Aorta (tissue), 5 donors: Measurements from ENCODE around the gene INO80B. TPM values are rescaled to one million over a fixed set of nuclear protein-coding genes. Genes with fewer than 3 reads are reported as not detected.
"Not testable (repeated sequence)": the region's sequence is repeated elsewhere in the genome, so short reads cannot be mapped to it uniquely, and the experiment has no call there.

ENCODE experiments used
- ATAC-seq: fragments of 200-7000 bp; cut with Tn5 transposase; one replicate; pipeline ENCODE4 v1.9.1; 2022; ENCODE audit warnings: moderate library complexity; ENCODE audit not compliant: low FRiP score
- DNase-seq, 2 donors: peaks; one replicate each; pipeline ENCODE4 v3.0.0-alpha.2; 2020
- H3K27ac ChIP-seq, 2 donors: one replicate each; pipeline ENCODE4 v1.5.1; 2013; ENCODE audit warnings: low read length in 2 of 2, mild to moderate bottlenecking in 2 of 2, moderate library complexity in 2 of 2, control low read depth in 1 of 2, inconsistent platforms in 1 of 2, low read depth in 1 of 2
- H3K27me3 ChIP-seq, 2 donors: one replicate each; pipeline ENCODE4 v1.6.1; 2013; ENCODE audit warnings: control low read depth in 1 of 2, low read length in 1 of 2, mild to moderate bottlenecking in 1 of 2, moderate library complexity in 1 of 2; ENCODE audit not compliant: insufficient read depth in 2 of 2, control insufficient read depth in 1 of 2
- H3K36me3 ChIP-seq, 2 donors: one replicate each; pipeline ENCODE4 v1.6.1; 2013; ENCODE audit warnings: control low read depth in 1 of 2, low read length in 1 of 2, mild to moderate bottlenecking in 1 of 2; ENCODE audit not compliant: insufficient read depth in 2 of 2, control insufficient read depth in 1 of 2
- H3K4me1 ChIP-seq, 2 donors: one replicate each; pipeline ENCODE4 v1.6.1; 2013; ENCODE audit warnings: low read length in 2 of 2, control low read depth in 1 of 2, mild to moderate bottlenecking in 1 of 2, moderate library complexity in 1 of 2; ENCODE audit not compliant: insufficient read depth in 2 of 2, control insufficient read depth in 1 of 2
- H3K4me3 ChIP-seq, 2 donors: one replicate each; pipeline ENCODE4 v1.5.1; 2013; ENCODE audit warnings: low read length in 2 of 2, control low read depth in 1 of 2, mild to moderate bottlenecking in 1 of 2
- H3K9me3 ChIP-seq: one replicate; pipeline ENCODE4 v1.6.1; 2013; ENCODE audit warnings: mild to moderate bottlenecking, low read length; ENCODE audit not compliant: control insufficient read depth
- WGBS, 2 donors: extraction: QIAGEN DNeasy Blood & Tissue Kit; methylation state at CpG; one replicate each; pipeline ENCODE4 v1.1.7; 2013; 5-methylcytosine and 5-hydroxymethylcytosine counted together
- intact Hi-C, 2 donors: fragments of 100-400 bp; cut with DNase I; formaldehyde crosslinking; loops; one replicate each; pipeline versions ENCODE4 v1.14.2 to v1.15.0; 2022
- polyA plus RNA-seq, 2 donors: library from polyadenylated mRNA; stranded (reverse); fragments of 200-250 nt; gene quantifications; one replicate each; pipeline ENCODE4 v1.2.3, GENCODE V29; 2013
- total RNA-seq, 2 donors: library from RNA; stranded (reverse); fragmentation: NEBNext Ultra II Directional; extraction: Animal tissue kit (Norgen Biotek cat#: 25700); gene quantifications; one replicate each; pipeline ENCODE4 v1.2.1, GENCODE V29; 2021
- donor health status: healthy with polysubstance abuse.
- donor health status: Bipolar disorder and iron deficiency.
- donor health status: DM: no; HTN: no; CAD: no.
- donor health status: DM: no; HTN: no; CAD: no.
- donor health status: DM: yes; HTN: yes; CAD: no.

INO80B gene
- total and polyA plus RNA-seq, 4 donors = 18.2 to 60.9 (median 33.8) TPM

GRCh38 chr2:74481961-74482800, 27.3 kb downstream of the INO80B start:
- peak overlapping the region; percentile 50 to 62 for H3K4me3 ChIP-seq
- 1% methylated on average over 75 to 80 of the region's 80 CpGs for WGBS, 2 donors
- intact Hi-C loops = loop anchor here (2.0 kb wide), 1 partner anchor 27 kb away; the partner anchor contains the start of gene INO80B (in 2 of the 2)
- H3K36me3 ChIP-seq = no peaks in the 10 kb centered on the region
- peaks cover 0 to 3% of the 10 kb centered on the region in 2 donors for H3K4me1 ChIP-seq
- no peaks in the 10 kb centered on the region for H3K27me3 ChIP-seq
- H3K9me3 ChIP-seq = no peaks in the 10 kb centered on the region
- peak overlapping the region in 1 of 2 donors; percentile 53 for H3K27ac ChIP-seq
- DNase-seq = peak; percentile 83 to 87
- peak; percentile 83 for ATAC-seq

DNA sequence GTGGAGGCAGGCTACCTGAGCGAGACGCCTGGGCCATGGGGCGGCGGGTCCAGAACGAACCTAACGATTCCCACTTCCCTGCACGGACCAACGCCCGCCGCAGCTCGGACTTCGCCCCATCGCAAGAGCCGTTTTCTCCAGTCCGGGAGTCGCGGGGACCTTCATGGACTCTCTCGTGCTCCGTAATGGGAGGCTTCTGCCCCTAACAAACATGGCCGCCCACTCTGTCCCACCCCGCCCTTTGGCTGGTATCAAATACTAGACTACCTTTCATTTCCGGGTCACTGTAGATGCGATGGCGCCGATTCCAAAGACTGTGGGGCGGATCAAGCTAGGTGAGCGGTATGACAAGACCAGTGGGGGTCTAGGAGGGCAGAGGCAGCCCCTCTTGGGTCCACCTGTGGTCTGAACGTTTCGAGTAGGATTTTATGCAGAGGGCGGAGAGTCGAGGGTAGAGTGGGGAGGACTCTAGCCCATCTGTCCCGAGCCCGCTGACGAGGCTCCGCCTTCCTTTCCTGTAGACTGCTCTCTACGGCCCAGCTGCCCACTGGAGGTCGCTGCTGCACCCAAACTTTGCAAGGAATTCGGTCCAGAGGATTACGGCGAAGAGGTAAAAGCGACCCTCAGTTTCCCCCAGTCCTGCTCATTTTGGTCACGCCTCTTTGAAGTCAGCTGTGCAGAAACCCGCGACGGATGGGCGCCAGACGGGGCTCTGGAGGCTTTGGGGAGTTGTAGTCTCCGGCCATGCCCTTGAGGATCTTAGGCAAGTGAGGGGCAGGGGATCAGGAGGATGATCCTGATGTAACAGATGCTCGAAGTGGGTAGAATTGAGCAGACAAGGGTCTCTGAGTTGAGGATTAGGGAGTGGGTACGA, 28.2 kb downstream of the INO80B start, which contains the start of the genes CCDC142 and TTC31:
Gene CCDC142, minus strand, starts transcription at position 198 of the 874 bp plus-strand sequence. Its CDS starts 161 bp downstream, at position 37.
Gene TTC31, plus strand, starts transcription at position 281 of the 874 bp plus-strand sequence. Its CDS starts 15 bp downstream, at position 296.
- intact Hi-C loops = loop anchor here (1.0 to 2.0 kb wide), 4 partner anchors 28 to 105 kb away; partner anchors contain the start of genes INO80B (in 2 of the 2), AUP1 (in 1 of the 2) and HTRA2 (in 1 of the 2)
- Histone ChIP-seq H3K9me3 (no peaks in the 10 kb centered on the region), H3K4me1 (peaks cover 0 to 3% of the 10 kb centered on the region in 2 donors), H3K27me3 (no peaks in the 10 kb centered on the region), H3K27ac (peak within 1 kb of the TSS in 1 of 2 donors; percentile 53), H3K36me3 (no peaks in the 10 kb centered on the region), H3K4me3 (peak within 1 kb of the TSS; percentile 50 to 62)
- DNase-seq (peak; percentile 97 to 98), ATAC-seq (peak; percentile 99)
- 0 to 1% methylated on average over 50 of the region's 50 CpGs for WGBS, 2 donors

GRCh38 chr2:74483675-74484164, 28.8 kb downstream of the INO80B start:
- H3K27ac ChIP-seq, H3K27me3 ChIP-seq, ATAC-seq, H3K9me3 ChIP-seq, H3K4me1 ChIP-seq, H3K36me3 ChIP-seq: not testable (repeated sequence)
- peak in 1 of 2 donors; percentile 37 for DNase-seq
- 69 to 76% methylated on average over 19 of the region's 19 CpGs for WGBS, 2 donors
- intact Hi-C loops = loop anchor here (1.0 to 2.0 kb wide), 4 partner anchors 29 to 105 kb away; partner anchors contain the start of genes INO80B (in 2 of the 2), AUP1 (in 1 of the 2) and HTRA2 (in 1 of the 2)
- H3K4me3 ChIP-seq = peak overlapping the region; percentile 7 to 50

DNA sequence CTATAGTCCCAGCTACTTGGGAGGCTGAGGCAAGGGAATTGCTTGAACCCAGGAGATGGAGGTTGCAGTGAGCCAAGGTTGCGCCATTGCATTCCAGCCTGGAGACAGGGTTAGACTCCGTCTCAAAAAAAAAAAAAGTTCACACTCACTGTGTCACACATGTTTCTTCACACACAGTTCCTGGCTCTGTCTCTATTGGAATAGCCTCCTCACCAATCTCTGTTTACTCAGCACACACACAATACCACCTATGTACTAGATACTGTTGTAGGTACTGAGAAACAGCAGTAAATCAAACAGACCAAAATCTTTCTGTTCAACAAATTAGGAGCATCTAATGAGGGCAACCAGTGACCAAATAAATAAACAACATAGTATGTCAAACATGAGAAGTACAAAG, 31.3 kb downstream of the INO80B start:
- H3K4me3 ChIP-seq = no peak overlapping the region
- no peaks in the 10 kb centered on the region for H3K9me3 ChIP-seq
- 92 to 96% methylated on average over 2 of the region's 2 CpGs for WGBS, 2 donors
- intact Hi-C loops = no loop called here
- DNase-seq = peak in 1 of 2 donors; percentile 19
- ATAC-seq = no peak
- peaks cover 0 to 3% of the 10 kb centered on the region in 2 donors for H3K4me1 ChIP-seq
- H3K27ac ChIP-seq = no peak overlapping the region
- peaks cover 0 to 8% of the 10 kb centered on the region in 2 donors for H3K36me3 ChIP-seq
- no peaks in the 10 kb centered on the region for H3K27me3 ChIP-seq

DNA sequence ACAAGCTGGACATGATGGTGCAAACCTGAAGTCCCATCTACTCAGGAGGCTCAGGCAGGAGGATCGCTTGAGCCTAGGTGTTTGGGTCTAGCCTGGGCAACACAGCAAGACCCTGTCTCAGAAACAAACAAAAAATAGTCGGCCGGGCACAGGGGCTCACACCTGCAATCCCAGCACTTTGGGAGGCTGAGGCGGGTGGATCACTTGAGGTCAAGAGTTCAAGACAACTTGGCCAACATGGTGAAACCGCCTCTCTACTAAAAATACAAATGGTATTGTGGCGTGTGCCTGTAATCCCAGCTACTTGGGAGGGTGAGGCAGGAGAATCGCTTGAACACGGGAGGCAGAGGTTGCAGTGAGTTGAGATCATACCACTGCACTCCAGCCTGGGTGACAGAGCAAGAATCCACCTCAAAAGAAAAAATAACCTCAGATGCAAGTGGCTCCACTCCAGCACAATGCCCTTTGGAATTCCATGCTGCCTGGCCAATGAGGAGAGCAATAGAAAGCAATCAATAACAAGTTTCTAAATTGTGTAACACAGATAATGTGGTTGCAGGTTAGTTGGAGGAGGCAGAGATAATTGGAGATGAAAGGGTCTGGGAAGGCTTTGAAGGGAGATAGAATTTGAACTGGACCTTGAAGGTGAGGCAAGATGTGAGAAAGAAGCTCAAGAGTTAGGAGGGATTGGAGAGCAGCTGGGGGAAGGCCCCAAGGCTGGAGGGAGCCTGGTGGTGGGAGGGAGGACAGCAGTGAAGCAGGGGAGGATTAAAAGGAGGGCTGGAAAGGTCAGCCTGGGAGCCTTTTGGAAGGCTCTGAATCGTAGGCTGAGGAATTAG, 34.0 kb downstream of the INO80B start:
- intact Hi-C loops = no loop called here
- Histone ChIP-seq H3K36me3 (peaks cover 0 to 13% of the 10 kb centered on the region in 2 donors), H3K27me3 (no peaks in the 10 kb centered on the region)

GRCh38 chr2:74489906-74490305, 35.0 kb downstream of the INO80B start:
- Histone ChIP-seq H3K4me3 (no peak overlapping the region), H3K27ac (no peak overlapping the region), H3K27me3 (no peaks in the 10 kb centered on the region), H3K9me3 (no peaks in the 10 kb centered on the region), H3K4me1 (no peaks in the 10 kb centered on the region), H3K36me3 (peaks cover 0 to 13% of the 10 kb centered on the region in 2 donors)
- intact Hi-C loops = no loop called here
- DNase-seq = peak in 1 of 2 donors; percentile 11
- 94 to 96% methylated on average over 9 of the region's 9 CpGs for WGBS, 2 donors
- ATAC-seq = no peak

More for the DNA sequence above, 34.0 kb downstream of the INO80B start:
- ATAC-seq = no peak
- peak in 1 of 2 donors; percentile 6 for DNase-seq
- WGBS, 2 donors = 89 to 90% methylated on average over 9 of the region's 9 CpGs
- Histone ChIP-seq H3K4me1 (no peaks in the 10 kb centered on the region), H3K9me3 (no peaks in the 10 kb centered on the region), H3K27ac (no peak overlapping the region), H3K4me3 (no peak overlapping the region)

DNA sequence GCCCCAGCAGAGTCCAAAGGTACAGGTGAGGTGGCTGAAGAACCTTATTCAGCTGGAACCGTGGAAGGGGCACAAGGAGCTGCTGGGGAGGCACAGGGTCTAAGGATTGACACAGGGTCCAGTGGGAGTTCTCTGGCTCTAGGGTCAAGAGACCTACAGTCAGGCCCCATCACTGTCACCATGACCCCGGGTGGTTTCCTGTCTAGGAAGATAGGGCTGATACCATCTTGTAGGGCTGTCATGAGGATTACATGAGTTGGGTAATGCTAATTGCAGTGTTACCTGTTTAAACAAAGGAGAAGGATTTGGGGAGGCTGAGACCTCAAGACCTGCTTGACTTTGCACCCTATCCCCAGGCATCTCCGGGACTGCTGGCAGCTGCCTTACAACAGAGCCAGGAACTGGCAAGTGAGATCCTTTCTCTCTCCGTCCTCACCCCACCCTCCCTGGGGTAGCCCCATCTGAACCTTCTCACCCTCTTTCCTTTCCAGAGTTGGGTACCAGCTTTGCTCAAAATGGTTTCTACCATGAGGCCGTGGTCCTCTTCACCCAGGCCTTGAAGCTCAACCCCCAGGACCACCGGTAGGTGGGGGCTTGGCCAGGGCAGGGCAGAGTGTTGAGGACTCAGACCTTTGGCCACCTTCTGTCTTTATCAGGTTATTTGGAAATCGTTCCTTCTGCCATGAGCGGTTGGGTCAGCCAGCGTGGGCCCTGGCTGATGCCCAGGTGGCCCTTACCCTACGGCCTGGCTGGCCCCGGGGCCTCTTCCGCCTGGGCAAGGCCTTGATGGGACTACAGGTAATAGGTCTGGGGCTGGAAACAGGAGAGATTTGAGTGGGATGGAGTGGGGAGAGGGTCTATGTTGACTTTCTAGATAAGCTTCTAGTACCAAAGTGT, 37.0 kb downstream of the INO80B start:
- no peak overlapping the region for H3K4me3 ChIP-seq
- intact Hi-C loops = no loop called here
- WGBS, 2 donors = 91 to 98% methylated on average over 12 of the region's 12 CpGs
- H3K36me3 ChIP-seq = peaks cover 0 to 13% of the 10 kb centered on the region in 2 donors
- no peaks in the 10 kb centered on the region for H3K27me3 ChIP-seq
- no peaks in the 10 kb centered on the region for H3K4me1 ChIP-seq
- peak in 1 of 2 donors; percentile 20 for DNase-seq
- no peak for ATAC-seq
- no peak overlapping the region for H3K27ac ChIP-seq
- H3K9me3 ChIP-seq = no peaks in the 10 kb centered on the region
